Breast epithelium (tissue), 3 donors: ENCODE measurements around the gene PDE4D.

Experiments
- CTCF ChIP-seq, 3 donors: fragments of 450-650 bp; IDR thresholded peaks; one replicate each; pipeline ENCODE4 v1.5.1; 2016 to 2017; ENCODE audit warnings: antibody characterized with exemption in 3 of 3, mild to moderate bottlenecking in 3 of 3, moderate library complexity in 3 of 3
- POLR2A ChIP-seq: fragments of 450-650 bp; IDR thresholded peaks from one replicate; pipeline ENCODE4 v1.6.1; 2016; ENCODE audit warnings: antibody characterized with exemption, mild to moderate bottlenecking, moderate library complexity
- POLR2AphosphoS5 ChIP-seq, 3 donors: sonication (generic); formaldehyde crosslinking; IDR thresholded peaks; one replicate each; pipeline ENCODE4 v1.6.1; 2017; ENCODE audit warnings: antibody characterized with exemption in 3 of 3

- TF ChIP-seq CTCF (IDR thresholded peaks at IDR 0.05), result peak in 2 of 3 donors; percentile 42 to 60
- no peak for TF ChIP-seq POLR2AphosphoS5 (IDR thresholded peaks at IDR 0.05)
- TF ChIP-seq POLR2A, result no peak
Measured at GRCh38 chr5:59367791-59368394, 525.6 kb downstream of the PDE4D start.
